H1 (cell line): ENCODE measurements around the gene PRRC1. TPM values are rescaled to one million over a fixed set of nuclear protein-coding genes. Genes with fewer than 3 reads are reported as not detected.

Source experiments
- CTCF ChIA-PET: fragments of 300-600 bp; sonication (Branson Sonifier 250); formaldehyde crosslinking; loops from one replicate; lab custom pipeline; 2021; ENCODE audit not compliant: partially characterized antibody; lab: Charles Lee
- POLR2A ChIA-PET: fragments of 300-600 bp; sonication (Branson Sonifier 250); formaldehyde crosslinking; loops from one replicate; lab custom pipeline; 2021; ENCODE audit warnings: inconsistent platforms; ENCODE audit not compliant: partially characterized antibody; lab: Charles Lee
- DNase-seq, 2 experiments: peaks; one replicate each; pipeline versions ENCODE4 v3.0.0 to v3.0.0-alpha.2; 2010 to 2022; ENCODE audit warnings: low spot score in 2 of 2, low read depth in 1 of 2, mixed read lengths in 1 of 2
- FAIRE-seq: peaks from 2 replicates; lab custom pipeline; 2011; peaks lifted over from hg19 to GRCh38; lab: Jason Lieb, UNC
- H2AFZ ChIP-seq: 2 replicates; pipeline ENCODE4 v1.8.1; 2012; ENCODE audit warnings: low read length, inconsistent platforms
- H2AK5ac ChIP-seq: 2 replicates; pipeline ENCODE4 v1.6.1; 2013; ENCODE audit warnings: low read depth, low read length
- H2BK120ac ChIP-seq: replicated peaks from 2 replicates; pipeline ENCODE3; 2013; ENCODE audit warnings: low read depth, low read length, inconsistent platforms
- H2BK12ac ChIP-seq: 2 replicates; pipeline ENCODE4 v1.6.1; 2013; ENCODE audit warnings: low read depth, low read length
- H2BK15ac ChIP-seq: 2 replicates; pipeline ENCODE4 v1.6.1; 2013; ENCODE audit warnings: low read length
- H2BK20ac ChIP-seq: 2 replicates; pipeline ENCODE4 v1.6.1; 2013; ENCODE audit warnings: low read length
- H2BK5ac ChIP-seq: 2 replicates; pipeline ENCODE4 v1.6.1; 2013; ENCODE audit warnings: low read depth, low read length
- H3K14ac ChIP-seq: 2 replicates; pipeline ENCODE4 v1.6.1; 2013; ENCODE audit warnings: inconsistent platforms; ENCODE audit not compliant: insufficient read length
- H3K18ac ChIP-seq: 2 replicates; pipeline ENCODE4 v1.6.1; 2013; ENCODE audit warnings: low read length; ENCODE audit errors: extremely low read depth
- H3K23ac ChIP-seq: 2 replicates; pipeline ENCODE4 v1.6.1; 2013; ENCODE audit warnings: inconsistent platforms; ENCODE audit not compliant: insufficient read length
- H3K23me2 ChIP-seq: 2 replicates; pipeline ENCODE4 v1.6.1; 2013; ENCODE audit warnings: low read depth, low read length
- H3K27ac ChIP-seq: 2 replicates; pipeline ENCODE4 v1.6.1; 2011; ENCODE audit warnings: low read depth, low read length, inconsistent platforms
- H3K27me3 ChIP-seq, 4 experiments: replicated peaks in 1 of 4; 1 replicate in 1 of 4; 2 replicates in 3 of 4; pipeline versions ENCODE4 v1.6.1 to v1.8.1; 2011 to 2013; ENCODE audit warnings: low read length in 3 of 4, mild to moderate bottlenecking in 3 of 4, inconsistent platforms in 2 of 4, mixed read lengths in 2 of 4, moderate library complexity in 1 of 4; ENCODE audit not compliant: control insufficient read depth in 3 of 4, insufficient read depth in 3 of 4; ENCODE audit errors: extremely low read depth in 1 of 4
- H3K36me3 ChIP-seq, 4 experiments: 2 replicates each; pipeline versions ENCODE4 v1.6.1 to v1.8.1; 2011 to 2013; ENCODE audit warnings: mild to moderate bottlenecking in 4 of 4, low read length in 3 of 4, moderate library complexity in 2 of 4, control low read depth in 1 of 4, inconsistent platforms in 1 of 4; ENCODE audit not compliant: insufficient read depth in 4 of 4, control insufficient read depth in 2 of 4
- H3K4ac ChIP-seq: replicated peaks from 2 replicates; pipeline ENCODE3; 2013; ENCODE audit warnings: low read length, low read depth, mixed read lengths, inconsistent platforms; ENCODE audit not compliant: insufficient read length
- H3K4me1 ChIP-seq, 4 experiments: replicated peaks in 1 of 4; 1 replicate in 1 of 4; 2 replicates in 3 of 4; pipeline versions ENCODE4 v1.6.1 to v1.8.1; 2011 to 2013; ENCODE audit warnings: low read length in 3 of 4, inconsistent platforms in 2 of 4, mixed read lengths in 1 of 4; ENCODE audit not compliant: insufficient read depth in 4 of 4, control insufficient read depth in 3 of 4
- H3K4me2 ChIP-seq, 2 experiments: 2 replicates each; pipeline versions ENCODE4 v1.6.1 to v1.8.1; 2011 to 2013; ENCODE audit warnings: low read depth in 2 of 2, low read length in 2 of 2, control low read depth in 1 of 2, inconsistent platforms in 1 of 2, mild to moderate bottlenecking in 1 of 2; ENCODE audit not compliant: insufficient read depth in 1 of 2
- H3K4me3 ChIP-seq, 4 experiments: fragments of 200-600, 300-600 bp in 1 of 4; sonication (generic), shearing (Covaris generic), sonication (Bioruptor Twin) in 1 of 4; 2 replicates each; pipeline versions ENCODE4 v1.5.1 to v1.8.1; 2011 to 2016; ENCODE audit warnings: low read length in 4 of 4, low read depth in 3 of 4, control low read depth in 2 of 4, inconsistent platforms in 2 of 4, mild to moderate bottlenecking in 2 of 4, mixed read lengths in 1 of 4, moderate library complexity in 1 of 4; ENCODE audit not compliant: insufficient read depth in 2 of 4; ENCODE audit errors: extremely low read depth in 1 of 4
- H3K56ac ChIP-seq: replicated peaks from 2 replicates; pipeline ENCODE3; 2013; ENCODE audit warnings: low read depth, mild to moderate bottlenecking, mixed read lengths, low read length, inconsistent platforms; ENCODE audit not compliant: insufficient read length
- H3K79me1 ChIP-seq: 2 replicates; pipeline ENCODE4 v1.6.1; 2013; ENCODE audit warnings: low read depth, low read length, control low read depth
- H3K79me2 ChIP-seq, 2 experiments: 2 replicates each; pipeline versions ENCODE4 v1.6.1 to v1.8.1; 2012 to 2013; ENCODE audit warnings: low read length in 2 of 2, mild to moderate bottlenecking in 2 of 2, inconsistent platforms in 1 of 2; ENCODE audit not compliant: insufficient read depth in 2 of 2, control insufficient read depth in 1 of 2
- H3K9ac ChIP-seq, 4 experiments: replicated peaks in 1 of 4; 1 replicate in 1 of 4; 2 replicates in 3 of 4; pipeline versions ENCODE4 v1.6.1 to v1.8.1; 2011 to 2013; ENCODE audit warnings: low read depth in 3 of 4, low read length in 3 of 4, control low read depth in 2 of 4, mild to moderate bottlenecking in 2 of 4, moderate library complexity in 2 of 4, inconsistent platforms in 1 of 4; ENCODE audit errors: extremely low read depth in 1 of 4
- H3K9me3 ChIP-seq, 2 experiments: 2 replicates each; pipeline versions ENCODE4 v1.6.1 to v1.8.1; 2012 to 2013; ENCODE audit warnings: mild to moderate bottlenecking in 2 of 2, moderate library complexity in 2 of 2, control low read depth in 1 of 2, inconsistent platforms in 1 of 2, low read depth in 1 of 2, low read length in 1 of 2, mixed read lengths in 1 of 2; ENCODE audit not compliant: insufficient read depth in 2 of 2
- H4K20me1 ChIP-seq, 2 experiments: replicated peaks in 1 of 2; 2 replicates each; pipeline versions ENCODE3 to v1.8.1; 2011 to 2013; ENCODE audit warnings: inconsistent platforms in 2 of 2, low read length in 2 of 2, mild to moderate bottlenecking in 1 of 2; ENCODE audit not compliant: insufficient read depth in 2 of 2, control insufficient read depth in 1 of 2
- H4K5ac ChIP-seq: 2 replicates; pipeline ENCODE4 v1.6.1; 2013; ENCODE audit warnings: low read length, low read depth, mixed read lengths, inconsistent platforms; ENCODE audit not compliant: insufficient read length
- H4K8ac ChIP-seq: 2 replicates; pipeline ENCODE4 v1.8.0; 2013; ENCODE audit warnings: mild to moderate bottlenecking, moderate library complexity, low read length, inconsistent platforms; ENCODE audit not compliant: insufficient read depth; ENCODE audit errors: extremely low read depth
- H4K91ac ChIP-seq: replicated peaks from 2 replicates; pipeline ENCODE3; 2013; ENCODE audit warnings: low read length, mixed read lengths, inconsistent platforms; ENCODE audit not compliant: insufficient read length
- CTCF ChIP-seq, 3 experiments: IDR thresholded peaks; 1 replicate in 2 of 3; 2 replicates in 1 of 3; pipeline versions ENCODE4 v1.5.1 to v1.6.1; 2011; ENCODE audit warnings: low read length in 3 of 3, mild to moderate bottlenecking in 3 of 3, inconsistent platforms in 2 of 3, low read depth in 1 of 3, moderate library complexity in 1 of 3; ENCODE audit not compliant: insufficient read depth in 1 of 3; ENCODE audit errors: control extremely low read depth in 1 of 3
- NRF1 ChIP-seq: IDR thresholded peaks from 2 replicates; pipeline ENCODE4 v1.6.1; 2011; ENCODE audit warnings: mild to moderate bottlenecking, low read depth, low read length, improper control_type of control experiment
- WGBS, 2 experiments: shearing (Covaris generic) in 1 of 2; methylation state at CpG; one replicate each; pipeline versions ENCODE4 v1.1.6 to v1.1.7; 2013 to 2015; ENCODE audit warnings: low lambda C conversion rate in 2 of 2, mixed read lengths in 2 of 2, inconsistent platforms in 1 of 2, low coverage in 1 of 2, missing lambda C conversion rate in 1 of 2; ENCODE audit not compliant: insufficient replicate concordance in 2 of 2, insufficient coverage in 1 of 2, insufficient read length in 1 of 2; ENCODE audit errors: extremely low coverage in 1 of 2, missing lambda C conversion rate in 1 of 2; 5-methylcytosine and 5-hydroxymethylcytosine counted together
- polyA plus RNA-seq, 7 experiments: library from polyadenylated mRNA; depleted of rRNA in 3 of 7; stranded (reverse) in 5 of 7; unstranded in 2 of 7; fragments of >200 nt in 5 of 7; fragments of 200-250 nt in 2 of 7; gene quantifications; 1 replicate in 5 of 7; 2 replicates in 1 of 7; 4 replicates in 1 of 7; pipeline versions ENCODE4 v1.2.1 to v1.2.3, GENCODE V29; 2011 to 2013; ENCODE audit warnings: missing spikeins in 2 of 7, mixed read lengths in 2 of 7
- total RNA-seq: library from RNA; stranded (reverse); fragmentation: NEBNext Ultra II Directional; extraction: Animal tissue kit (Norgen Biotek cat#: 25700); gene quantifications from 2 replicates; pipeline ENCODE4 v1.2.1, GENCODE V29; 2021

PRRC1 gene
- total and polyA plus RNA-seq, 2 of the 8 experiments (the other 6 are each of a cell fraction or from before 2014, with no cell fraction given), result 54.6 to 78.6 TPM

DNA sequence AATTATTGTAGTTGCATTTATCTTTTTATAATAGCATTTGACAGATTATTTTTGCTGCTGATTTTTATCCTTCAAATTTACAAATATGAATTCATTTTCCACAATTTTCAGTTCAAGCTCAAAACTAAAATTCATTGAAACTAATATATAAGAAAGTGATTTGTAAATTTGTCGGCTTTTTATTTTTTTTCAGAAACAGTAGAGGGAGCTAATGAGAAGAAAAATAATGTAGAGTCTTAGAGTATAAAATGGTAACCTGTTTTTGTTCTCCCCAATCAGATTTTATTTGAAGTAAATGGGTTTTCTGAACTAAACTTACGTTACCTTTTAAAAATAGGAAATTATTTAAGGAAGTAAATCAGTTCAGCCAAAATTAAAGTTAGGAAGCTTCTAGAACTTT is 19.2 kb downstream of the PRRC1 start:
- H2BK15ac ChIP-seq, result no peak overlapping the region
- H3K56ac ChIP-seq, result no peak overlapping the region
- no peak overlapping the region for H2AK5ac ChIP-seq
- FAIRE-seq (no peak), DNase-seq (no peak)
- H3K27me3 ChIP-seq, result no peaks in the 10 kb centered on the region
- peaks cover 0 to 18% of the 10 kb centered on the region in 2 experiments; a peak in 1 of 4 replicates for H3K79me2 ChIP-seq
- no peak overlapping the region for H3K4me3 ChIP-seq
- ChIA-PET CTCF (interaction anchor here (0.8 to 2.1 kb wide), 4 partner anchors 15 to 315 kb away, joined by 3 to 7 read pairs (median 4); no protein-coding TSS in a partner anchor), POLR2A (interaction anchor here (1.4 kb wide), 1 partner anchor 19 kb away, joined by 3 read pairs; no protein-coding TSS in a partner anchor)
- no peak overlapping the region for H2BK20ac ChIP-seq
- H3K9ac ChIP-seq, result no peak overlapping the region
- H3K9me3 ChIP-seq, result peaks cover 0 to 6% of the 10 kb centered on the region in 2 experiments; a peak in 1 of 4 replicates
- H3K36me3 ChIP-seq, result peaks cover 19 to 93% (median 53%) of the 10 kb centered on the region in 4 experiments
- no peak overlapping the region for H2BK12ac ChIP-seq
- no peak overlapping the region for H3K14ac ChIP-seq
- 88% methylated on average over 2 of the region's 2 CpGs; no CpG with 5 or more reads in 1 of the 2 experiments for WGBS, 2 experiments
- no peak overlapping the region for H2BK5ac ChIP-seq
- no peak overlapping the region for H3K4ac ChIP-seq
- no peaks in the 10 kb centered on the region for H3K23me2 ChIP-seq
- H2BK120ac ChIP-seq, result no peak overlapping the region
- H3K18ac ChIP-seq, result no peak overlapping the region
- no peak overlapping the region for H3K27ac ChIP-seq
- H4K8ac ChIP-seq, result no peak overlapping the region
- H3K23ac ChIP-seq, result no peak overlapping the region
- TF ChIP-seq NRF1, result no peak
- TF ChIP-seq CTCF (IDR thresholded peaks at IDR 0.05; ENCODE audit: control extremely low read depth in 1 of 3, insufficient read depth in 1 of 3, low read depth in 1 of 3, low read length in 3 of 3), result peak in 1 of 3 experiments; percentile 10; a peak in 1 of 4 replicates
- no peak overlapping the region for H4K91ac ChIP-seq
- H3K79me1 ChIP-seq, result no peaks in the 10 kb centered on the region
- H3K4me1 ChIP-seq, result no peaks in the 10 kb centered on the region
- H4K20me1 ChIP-seq, result peaks cover 0 to 1% of the 10 kb centered on the region in 2 experiments
- no peak overlapping the region for H3K4me2 ChIP-seq
- no peak overlapping the region for H4K5ac ChIP-seq
- no peak overlapping the region for H2AFZ ChIP-seq
